IPS-15b (cell line): Measurements from ENCODE around the gene MRTFA.
"Not testable (repeated sequence)": the region's sequence is repeated elsewhere in the genome, so short reads cannot be mapped to it uniquely, and the experiment has no call there.

Experiments used
- H3K27me3 ChIP-seq: one replicate; pipeline ENCODE4 v1.6.1; 2013; ENCODE audit warnings: low read length; ENCODE audit not compliant: control insufficient read depth, insufficient read depth
- H3K36me3 ChIP-seq: one replicate; pipeline ENCODE4 v1.6.1; 2013; ENCODE audit warnings: low read length; ENCODE audit not compliant: control insufficient read depth, insufficient read depth
- H3K4me1 ChIP-seq: one replicate; pipeline ENCODE4 v1.6.1; 2013; ENCODE audit warnings: mild to moderate bottlenecking, low read length; ENCODE audit not compliant: control insufficient read depth, insufficient read depth
- H3K4me3 ChIP-seq: one replicate; pipeline ENCODE4 v1.5.1; 2013; ENCODE audit warnings: low read depth, low read length
- H3K9ac ChIP-seq: one replicate; pipeline ENCODE4 v1.6.1; 2013; ENCODE audit warnings: low read depth, mild to moderate bottlenecking, low read length
- H3K9me3 ChIP-seq: one replicate; pipeline ENCODE4 v1.6.1; 2013; ENCODE audit warnings: mild to moderate bottlenecking, low read length; ENCODE audit not compliant: control insufficient read depth, insufficient read depth

The MRTFA gene

GRCh38 chr22:40535189-40535512 lies 101.4 kb downstream of the MRTFA start:
- Histone ChIP-seq H3K27me3 (no peaks in the 10 kb centered on the region), H3K9me3 (no peaks in the 10 kb centered on the region), H3K4me1 (peaks cover 26% of the 10 kb centered on the region), H3K4me3 (no peak overlapping the region), H3K9ac (no peak overlapping the region), H3K36me3 (no peaks in the 10 kb centered on the region)

- no peaks in the 10 kb centered on the region for H3K36me3 ChIP-seq
- no peaks in the 10 kb centered on the region for H3K9me3 ChIP-seq
- no peak overlapping the region for H3K4me3 ChIP-seq
- H3K27me3 ChIP-seq: no peaks in the 10 kb centered on the region
- H3K4me1 ChIP-seq: peaks cover 24% of the 10 kb centered on the region
- no peak overlapping the region for H3K9ac ChIP-seq
Observed at GRCh38 chr22:40534379-40535188, 101.9 kb downstream of the MRTFA start.

GRCh38 chr22:40533712-40534378 lies 102.7 kb downstream of the MRTFA start:
- no peaks in the 10 kb centered on the region for H3K9me3 ChIP-seq

DNA sequence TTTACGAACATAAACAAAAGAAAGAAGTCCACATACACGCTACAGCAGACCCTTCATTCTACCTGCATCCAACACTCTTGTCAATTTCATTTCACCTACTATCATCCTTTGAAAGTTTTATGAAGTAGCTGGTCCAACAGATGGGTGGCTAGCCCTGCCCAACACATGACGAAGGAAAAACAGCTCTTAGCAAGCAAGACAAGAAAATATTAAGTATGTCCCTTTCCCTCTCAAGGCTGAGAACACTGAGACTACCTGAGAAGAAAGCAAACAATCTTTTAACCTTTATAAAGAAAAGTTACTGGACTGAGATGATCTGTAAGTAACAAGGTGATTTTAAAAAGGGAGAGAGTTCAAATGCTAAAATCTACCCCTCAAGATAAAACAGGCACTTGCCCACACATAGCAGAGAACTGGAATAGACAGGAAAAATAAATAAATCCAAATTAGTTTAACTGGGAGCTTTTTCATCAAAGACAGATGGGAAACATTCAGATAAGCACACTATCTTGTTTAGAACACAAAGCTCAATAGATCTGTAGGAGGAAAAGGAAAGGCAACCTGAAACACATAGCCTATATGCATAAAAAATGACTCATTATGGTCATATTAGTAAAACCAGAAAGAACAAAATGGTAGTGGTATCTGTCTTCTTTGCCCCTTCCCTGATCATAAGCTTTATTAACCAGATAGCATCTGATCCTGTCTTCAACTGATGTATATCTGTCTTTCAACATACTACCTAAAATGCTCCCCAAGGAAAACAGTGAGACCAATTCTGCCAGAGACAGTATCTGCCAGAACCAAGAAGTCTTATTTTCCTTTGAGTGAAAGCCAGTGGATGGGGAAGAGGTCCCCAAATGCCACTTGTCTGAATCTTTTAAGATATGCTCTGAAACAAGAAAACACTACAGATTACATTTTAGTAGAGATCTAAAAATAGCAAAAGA lies 104.3 kb downstream of the MRTFA start:
- H3K9ac ChIP-seq: no peak overlapping the region
- no peak overlapping the region for H3K4me3 ChIP-seq
- H3K9me3 ChIP-seq: no peaks in the 10 kb centered on the region
- no peaks in the 10 kb centered on the region for H3K27me3 ChIP-seq
- H3K36me3 ChIP-seq: no peaks in the 10 kb centered on the region
- H3K4me1 ChIP-seq: peaks cover 24% of the 10 kb centered on the region

More at GRCh38 chr22:40533712-40534378, 102.7 kb downstream of the MRTFA start:
- H3K9ac ChIP-seq: no peak overlapping the region
- no peak overlapping the region for H3K4me3 ChIP-seq
- H3K36me3 ChIP-seq: no peaks in the 10 kb centered on the region
- H3K27me3 ChIP-seq: no peaks in the 10 kb centered on the region
- H3K4me1 ChIP-seq: peaks cover 24% of the 10 kb centered on the region

DNA sequence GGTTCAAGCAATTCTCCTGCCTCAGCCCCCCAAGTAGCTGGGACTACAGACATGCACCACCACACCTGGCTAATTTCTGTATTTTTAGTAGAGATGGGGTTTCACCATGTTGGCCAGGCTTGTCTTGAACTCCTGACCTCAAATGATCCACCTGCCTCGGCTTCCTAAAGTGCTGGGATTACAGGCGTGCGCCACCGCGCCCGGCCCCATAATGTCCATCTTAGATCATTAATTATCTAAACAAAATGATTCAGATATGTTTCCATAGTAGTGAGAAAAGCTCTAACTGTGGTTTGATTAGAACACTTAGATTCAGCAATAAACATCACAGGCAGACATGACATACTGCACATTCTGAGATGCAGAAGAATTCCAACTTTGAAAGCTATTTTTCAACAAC lies 106.1 kb downstream of the MRTFA start:
- H3K9ac ChIP-seq, H3K27me3 ChIP-seq, H3K4me3 ChIP-seq, H3K36me3 ChIP-seq, H3K9me3 ChIP-seq: not testable (repeated sequence)
- peaks cover 24% of the 10 kb centered on the region for H3K4me1 ChIP-seq

GRCh38 chr22:40529821-40530220 lies 106.7 kb downstream of the MRTFA start:
- H3K4me1 ChIP-seq: peaks cover 21% of the 10 kb centered on the region
- no peak overlapping the region for H3K4me3 ChIP-seq
- H3K27me3 ChIP-seq: no peaks in the 10 kb centered on the region
- no peak overlapping the region for H3K9ac ChIP-seq
- H3K36me3 ChIP-seq: no peaks in the 10 kb centered on the region
- H3K9me3 ChIP-seq: no peaks in the 10 kb centered on the region

DNA sequence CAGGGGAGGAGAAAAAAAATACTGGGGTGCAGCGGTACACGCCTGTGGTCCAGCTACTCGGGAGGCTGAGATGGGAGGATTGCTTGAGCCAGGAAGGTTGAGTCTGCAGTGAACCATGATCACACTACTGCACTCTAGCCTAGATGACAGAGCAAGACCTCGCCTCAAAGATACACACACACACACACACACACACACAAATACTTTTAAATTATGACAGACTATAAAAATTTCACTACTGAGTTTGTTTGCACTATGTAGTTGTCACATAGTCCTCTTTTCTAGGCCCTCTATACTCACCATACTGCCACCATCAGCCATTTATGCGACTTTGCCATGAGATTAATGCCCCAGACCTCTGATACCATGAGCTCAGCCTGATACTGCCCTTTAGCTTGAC lies 109.6 kb downstream of the MRTFA start:
- Histone ChIP-seq H3K27me3 (no peaks in the 10 kb centered on the region), H3K4me1 (peaks cover 2% of the 10 kb centered on the region), H3K4me3 (no peak overlapping the region), H3K36me3 (no peaks in the 10 kb centered on the region), H3K9ac (no peak overlapping the region), H3K9me3 (no peaks in the 10 kb centered on the region)

DNA sequence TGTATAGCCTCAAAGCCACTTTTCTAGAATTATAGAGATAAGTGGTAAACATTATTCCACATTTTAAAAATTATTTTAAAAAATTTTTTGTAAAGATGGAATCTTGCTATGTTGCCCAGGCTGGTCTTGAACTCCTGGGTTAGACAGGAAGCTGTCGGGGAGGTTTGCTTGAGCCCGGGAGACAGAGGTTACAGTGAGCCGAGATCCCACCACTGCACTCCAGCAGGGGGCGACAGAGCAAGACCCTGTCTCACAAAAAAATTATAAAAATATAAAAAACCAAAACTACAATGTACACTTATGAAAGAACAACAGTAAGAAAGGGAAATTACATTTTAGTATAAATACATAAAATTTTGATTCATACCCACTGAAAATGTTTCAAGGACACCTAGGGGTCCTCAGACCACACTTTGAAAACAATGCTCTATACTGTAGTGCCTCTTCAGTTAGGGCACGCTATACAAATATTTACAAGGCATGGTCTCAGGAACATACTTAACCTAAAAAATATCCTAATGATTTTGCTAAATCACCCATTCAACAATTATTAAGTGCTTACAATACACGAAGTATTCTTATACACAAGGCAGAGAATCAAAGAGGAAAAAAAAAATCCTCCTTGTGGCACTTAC lies 111.2 kb downstream of the MRTFA start:
- Histone ChIP-seq H3K36me3 (no peaks in the 10 kb centered on the region), H3K9me3 (no peaks in the 10 kb centered on the region), H3K4me1 (no peaks in the 10 kb centered on the region), H3K9ac (no peak overlapping the region), H3K27me3 (no peaks in the 10 kb centered on the region), H3K4me3 (no peak overlapping the region)

DNA sequence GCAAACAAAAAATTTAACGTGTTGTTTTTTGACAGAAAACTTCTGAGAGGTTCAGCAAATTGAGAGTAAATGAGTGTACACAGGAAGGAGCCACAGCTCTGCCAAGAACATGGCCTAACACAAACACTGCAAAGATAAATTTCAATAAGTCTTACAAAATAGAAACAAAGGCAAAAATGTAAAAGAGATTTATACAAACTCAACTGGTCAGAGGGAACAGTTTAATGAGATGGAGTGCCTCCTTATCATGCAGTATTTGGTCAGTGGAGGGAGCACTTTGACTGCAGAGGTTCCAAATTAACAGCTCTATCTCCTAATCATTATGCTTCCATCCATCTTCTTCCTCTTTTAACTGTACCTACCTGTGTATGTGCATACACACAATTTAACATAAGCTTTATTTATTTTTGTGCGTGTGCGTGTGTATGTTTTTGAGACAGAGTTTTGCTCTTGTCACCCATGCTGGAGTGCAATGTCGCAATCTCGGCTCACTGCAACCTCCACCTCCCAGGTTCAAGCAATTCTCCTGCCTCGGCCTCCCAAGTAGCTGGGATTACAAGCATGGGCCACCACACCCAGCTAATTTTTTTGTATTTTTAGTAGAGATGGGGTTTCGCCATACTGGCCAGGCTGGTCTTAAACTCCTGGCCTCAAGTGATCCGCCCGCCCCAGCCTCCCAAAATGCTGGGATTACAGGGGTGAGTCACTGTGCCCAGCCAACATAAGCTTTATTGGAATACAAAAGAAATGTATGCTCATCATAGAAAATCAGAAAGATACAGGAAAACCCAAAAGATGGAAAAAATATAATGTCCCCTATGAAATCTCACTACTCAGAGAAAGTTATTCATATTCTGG lies 111.9 kb downstream of the MRTFA start:
- H3K36me3 ChIP-seq: no peaks in the 10 kb centered on the region
- no peaks in the 10 kb centered on the region for H3K4me1 ChIP-seq
- no peaks in the 10 kb centered on the region for H3K9me3 ChIP-seq
- H3K4me3 ChIP-seq: no peak overlapping the region
- no peaks in the 10 kb centered on the region for H3K27me3 ChIP-seq
- H3K9ac ChIP-seq: no peak overlapping the region

- H3K4me1 ChIP-seq: peaks cover 9% of the 10 kb centered on the region
- no peak overlapping the region for H3K9ac ChIP-seq
- no peaks in the 10 kb centered on the region for H3K9me3 ChIP-seq
- H3K4me3 ChIP-seq: no peak overlapping the region
- no peaks in the 10 kb centered on the region for H3K36me3 ChIP-seq
- no peaks in the 10 kb centered on the region for H3K27me3 ChIP-seq
Observed at GRCh38 chr22:40522141-40522540, 114.4 kb downstream of the MRTFA start.

DNA sequence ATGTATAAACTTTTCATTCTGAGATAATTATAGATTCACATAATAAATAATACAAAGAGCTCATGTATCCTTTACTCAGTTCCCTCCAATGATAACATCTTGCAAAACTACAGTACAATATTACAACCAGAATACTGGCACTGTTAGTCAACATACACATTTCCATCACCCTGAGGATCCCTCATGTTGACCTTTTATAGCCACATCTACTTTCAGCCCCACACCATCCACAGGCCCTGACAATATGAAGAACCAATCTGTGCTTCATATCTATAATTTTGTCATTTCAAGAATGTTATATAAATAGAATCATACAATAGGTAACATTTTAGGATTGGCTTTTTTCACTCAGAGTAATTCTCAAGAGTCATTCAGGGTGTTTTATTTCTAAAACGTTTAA lies 115.5 kb downstream of the MRTFA start:
- no peaks in the 10 kb centered on the region for H3K36me3 ChIP-seq
- H3K4me3 ChIP-seq: no peak overlapping the region
- no peak overlapping the region for H3K9ac ChIP-seq
- H3K4me1 ChIP-seq: peaks cover 10% of the 10 kb centered on the region
- H3K9me3 ChIP-seq: no peaks in the 10 kb centered on the region
- H3K27me3 ChIP-seq: no peaks in the 10 kb centered on the region
